Sigmoid colon (tissue), 7 donors: ENCODE measurements around the gene IGLL1. TPM values are rescaled to one million over a fixed set of nuclear protein-coding genes. Genes with fewer than 3 reads are reported as not detected.

Experiments used
- DNase-seq: peaks from one replicate; pipeline ENCODE4 v3.0.0-alpha.2; 2019
- H3K27ac ChIP-seq, 4 donors: fragments of 200-600 bp; sonication (generic); one replicate each; pipeline ENCODE4 v1.5.1; 2016 to 2019; ENCODE audit warnings: mild to moderate bottlenecking in 1 of 4
- H3K27me3 ChIP-seq, 3 donors: fragments of 200-600 bp; sonication (generic); one replicate each; pipeline ENCODE4 v1.5.1; 2019; ENCODE audit warnings: mild to moderate bottlenecking in 1 of 3
- H3K36me3 ChIP-seq, 4 donors: fragments of 200-600 bp; sonication (generic); one replicate each; pipeline ENCODE4 v1.5.1; 2016 to 2019
- H3K4me1 ChIP-seq, 4 donors: fragments of 200-600 bp; sonication (generic); one replicate each; pipeline ENCODE4 v1.5.1; 2017 to 2019
- H3K4me3 ChIP-seq, 4 donors: fragments of 200-600 bp; sonication (generic); one replicate each; pipeline ENCODE4 v1.5.1; 2017 to 2019; ENCODE audit warnings: mild to moderate bottlenecking in 2 of 4, moderate library complexity in 1 of 4
- H3K9me3 ChIP-seq, 4 donors: fragments of 200-600 bp in 3 of 4; sonication (generic) in 3 of 4; one replicate each; pipeline versions ENCODE4 v1.5.1 to v1.6.1; 2013 to 2019
- CTCF ChIP-seq, 4 experiments: fragments of 450-650 bp in 3 of 4; fragments of 200-600 bp in 1 of 4; IDR thresholded peaks; one replicate each; pipeline ENCODE4 v1.5.1; 2016 to 2019; ENCODE audit warnings: antibody characterized with exemption in 4 of 4, mild to moderate bottlenecking in 3 of 4, moderate library complexity in 2 of 4
- POLR2A ChIP-seq, 2 donors: fragments of 450-650 bp; IDR thresholded peaks; one replicate each; pipeline ENCODE4 v1.6.1; 2016; ENCODE audit warnings: antibody characterized with exemption in 2 of 2, mild to moderate bottlenecking in 2 of 2, moderate library complexity in 2 of 2
- WGBS, 2 donors: extraction: QIAGEN DNeasy Blood & Tissue Kit; methylation state at CpG; one replicate each; pipeline ENCODE4 v1.1.7; 2013; 5-methylcytosine and 5-hydroxymethylcytosine counted together
- intact Hi-C: fragments of 100-400 bp; cut with DNase I; formaldehyde crosslinking; loops from one replicate; pipeline ENCODE4 v1.15.1; 2023
- polyA plus RNA-seq, 3 donors: library from polyadenylated mRNA; stranded (reverse); fragments of 200-250 nt; gene quantifications; one replicate each; pipeline ENCODE4 v1.2.3, GENCODE V29; 2013
- small RNA-seq, 3 donors: library from RNA; depleted of rRNA; stranded (forward); fragments of <200 nt; gene quantifications; one replicate each; pipeline ENCODE3, GENCODE V24; 2016
- total RNA-seq, 4 donors: library from RNA; depleted of rRNA; stranded (reverse); fragments of >200 nt; gene quantifications; one replicate each; pipeline ENCODE4 v1.1.0, GENCODE V29; 2016
- donor health status: healthy with polysubstance abuse.
- donor health status: Bipolar disorder and iron deficiency.
- donor health status: healthy.

IGLL1 gene
- total and polyA plus RNA-seq, 7 donors = not detected

GRCh38 chr22:23523713-23524112, 56.4 kb downstream of the IGLL1 start:
- TF ChIP-seq CTCF (IDR thresholded peaks at IDR 0.05) = no peak
- no peak for TF ChIP-seq POLR2A (IDR thresholded peaks at IDR 0.05)
- Histone ChIP-seq H3K4me3 (no peak overlapping the region), H3K27me3 (no peaks in the 10 kb centered on the region), H3K9me3 (no peaks in the 10 kb centered on the region), H3K36me3 (no peaks in the 10 kb centered on the region), H3K4me1 (peaks cover 0 to 42% (median 30%) of the 10 kb centered on the region in 4 donors), H3K27ac (peak overlapping the region in 3 of 4 donors; percentile 89 to 96 (median 91))
- WGBS, 2 donors = 90 to 96% methylated on average over 8 of the region's 8 CpGs
- DNase-seq = no peak
- intact Hi-C loops = loop anchor here (10.0 kb wide), 2 partner anchors 239 to 349 kb away; no protein-coding TSS in a partner anchor

Small RNA genes lying within 50 kb of the gene (small RNA-seq; reads per million reads assigned to genes)
- gene AP000346.3 = 0 reads per million in 3 donors

Other genes with a start within 250 kb of the IGLL1 start
- gene DRICH1, start 52.0 kb upstream of the IGLL1 start, total RNA-seq = under 1 TPM in 1 of 4 donors, not detected in 3; 0.83 TPM
- gene DRICH1, start 52.0 kb upstream of the IGLL1 start, polyA plus RNA-seq = under 1 TPM in 1 of 3 donors, not detected in 2; 0.50 TPM
- gene RGL4, start 110.7 kb upstream of the IGLL1 start, total RNA-seq = not detected
- 1 to 10 TPM; 1.8 to 3.2 (median 2.8) TPM for gene RGL4, start 110.7 kb upstream of the IGLL1 start, polyA plus RNA-seq
- gene ZNF70, start 170.8 kb upstream of the IGLL1 start, total RNA-seq = 1 to 10 TPM; 2.6 to 5.5 (median 3.0) TPM
- 1 to 10 TPM in 1 of 3 donors, under 1 TPM in 2; 0.23 to 1.8 (median 0.60) TPM for gene ZNF70, start 170.8 kb upstream of the IGLL1 start, polyA plus RNA-seq
- not detected for gene VPREB3, start 174.1 kb upstream of the IGLL1 start, total RNA-seq
- 10 to 100 TPM in 1 of 3 donors, 1 to 10 TPM in 1, not detected in 1; 2.4 to 65.9 TPM for gene VPREB3, start 174.1 kb upstream of the IGLL1 start, polyA plus RNA-seq
- gene C22orf15, start 182.7 kb upstream of the IGLL1 start, total RNA-seq = under 1 TPM in 1 of 4 donors, not detected in 3; 0.36 TPM
- gene C22orf15, start 182.7 kb upstream of the IGLL1 start, polyA plus RNA-seq = under 1 TPM in 1 of 3 donors, not detected in 2; 0.45 TPM
- gene CHCHD10, start 187.7 kb upstream of the IGLL1 start, total RNA-seq = 10 to 100 TPM in 3 of 4 donors, 1 to 10 TPM in 1; 5.7 to 51.5 (median 29.1) TPM
- gene CHCHD10, start 187.7 kb upstream of the IGLL1 start, polyA plus RNA-seq = 100 to 1,000 TPM; 272 to 336 (median 286) TPM
- 1 to 10 TPM; 4.6 to 9.9 (median 8.6) TPM for gene MMP11, start 192.6 kb upstream of the IGLL1 start, total RNA-seq
- gene MMP11, start 192.6 kb upstream of the IGLL1 start, polyA plus RNA-seq = 1 to 10 TPM in 1 of 3 donors, under 1 TPM in 1, not detected in 1; 0.60 to 4.4 TPM
- 10 to 100 TPM; 25.0 to 85.7 (median 45.5) TPM for gene SMARCB1, start 206.7 kb upstream of the IGLL1 start, total RNA-seq
- gene SMARCB1, start 206.7 kb upstream of the IGLL1 start, polyA plus RNA-seq = 10 to 100 TPM; 39.0 to 70.8 (median 43.9) TPM